B cell (primary cell): ENCODE measurements around the gene ATP10B. TPM values are rescaled to one million over a fixed set of nuclear protein-coding genes. Genes with fewer than 3 reads are reported as not detected.

Experiments used
- ATAC-seq: fragments of 200-7000 bp; cut with Tn5 transposase; one replicate; pipeline ENCODE4 v1.10.0; 2021; ENCODE audit warnings: low read depth, mild to moderate bottlenecking, moderate number of reproducible peaks, moderate library complexity
- CTCF ChIA-PET: fragments of 350-600 bp; sonication (Branson Sonifier 250); formaldehyde crosslinking; loops from one replicate; lab custom pipeline; 2021; ENCODE audit warnings: antibody characterized with exemption, inconsistent platforms; lab: Charles Lee
- POLR2A ChIA-PET: fragments of 350-600 bp; sonication (Branson Sonifier 250); formaldehyde crosslinking; loops from one replicate; lab custom pipeline; 2021; ENCODE audit warnings: antibody characterized with exemption; lab: Charles Lee
- DNase-seq: peaks from one replicate; pipeline ENCODE4 v3.0.0; 2013
- H2AFZ ChIP-seq: 2 replicates; pipeline ENCODE4 v1.6.1; 2012; ENCODE audit warnings: mild to moderate bottlenecking, low read depth, low read length; ENCODE audit not compliant: insufficient read depth, poor library complexity, severe bottlenecking
- H3K27ac ChIP-seq, 2 donors: 1 replicate in 1 of 2; 2 replicates in 1 of 2; pipeline ENCODE4 v1.5.1; 2012 to 2013; ENCODE audit warnings: low read length in 2 of 2, mild to moderate bottlenecking in 2 of 2, moderate library complexity in 1 of 2
- H3K27me3 ChIP-seq, 4 experiments: fragments of 200-600 bp in 1 of 4; sonication (generic) in 1 of 4; replicated peaks in 1 of 4; 1 replicate in 2 of 4; 2 replicates in 2 of 4; pipeline versions ENCODE4 v1.6.1 to v1.7.0; 2013 to 2016; ENCODE audit warnings: low read length in 3 of 4, mild to moderate bottlenecking in 2 of 4, mixed read lengths in 1 of 4, moderate library complexity in 1 of 4; ENCODE audit not compliant: insufficient read depth in 4 of 4, control insufficient read depth in 3 of 4; ENCODE audit errors: control extremely low read depth in 1 of 4
- H3K36me3 ChIP-seq, 2 experiments: replicated peaks in 1 of 2; 1 replicate in 1 of 2; 2 replicates in 1 of 2; pipeline versions ENCODE4 v1.6.1 to v1.7.1; 2013; ENCODE audit warnings: low read length in 1 of 2; ENCODE audit not compliant: insufficient read depth in 2 of 2, control insufficient read depth in 1 of 2; ENCODE audit errors: control extremely low read depth in 1 of 2, extremely low read depth in 1 of 2
- H3K4me1 ChIP-seq, 2 donors: fragments of 200-600 bp in 1 of 2; sonication (generic) in 1 of 2; 1 replicate in 1 of 2; 2 replicates in 1 of 2; pipeline versions ENCODE4 v1.5.1 to v1.6.1; 2013 to 2017; ENCODE audit warnings: low read length in 2 of 2; ENCODE audit not compliant: control insufficient read depth in 2 of 2, insufficient read depth in 2 of 2
- H3K4me2 ChIP-seq: replicated peaks from 2 replicates; pipeline ENCODE3; 2012; ENCODE audit warnings: mild to moderate bottlenecking, low read depth, low read length; ENCODE audit not compliant: poor library complexity, severe bottlenecking
- H3K4me3 ChIP-seq, 5 experiments: fragments of 200-600 bp in 1 of 5; sonication (generic) in 1 of 5; 1 replicate in 3 of 5; 2 replicates in 2 of 5; pipeline versions ENCODE4 v1.5.1 to v1.7.0; 2011 to 2016; ENCODE audit warnings: low read length in 4 of 5, mild to moderate bottlenecking in 4 of 5, low read depth in 2 of 5, control low read depth in 1 of 5, moderate library complexity in 1 of 5; ENCODE audit not compliant: insufficient read depth in 1 of 5; ENCODE audit errors: control extremely low read depth in 1 of 5, extremely low read depth in 1 of 5
- H3K79me2 ChIP-seq: fragments of 200-600 bp; sonication (generic); one replicate; pipeline ENCODE4 v1.6.0; 2016; ENCODE audit warnings: low read length; ENCODE audit not compliant: control insufficient read depth, insufficient read depth
- H3K9ac ChIP-seq: fragments of 200-600 bp; sonication (generic); 2 replicates; pipeline ENCODE4 v1.6.1; 2017; ENCODE audit warnings: mild to moderate bottlenecking, low read length, moderate library complexity
- H3K9me3 ChIP-seq, 3 donors: one replicate each; pipeline versions ENCODE4 v1.6.1 to v1.7.1; 2013; ENCODE audit warnings: low read length in 2 of 3; ENCODE audit not compliant: control insufficient read depth in 2 of 3, insufficient read depth in 1 of 3; ENCODE audit errors: control extremely low read depth in 1 of 3
- H4K20me1 ChIP-seq: 2 replicates; pipeline ENCODE4 v1.6.0; 2012; ENCODE audit warnings: mild to moderate bottlenecking, low read length; ENCODE audit not compliant: insufficient read depth, control insufficient read depth, poor library complexity, severe bottlenecking
- H3K27ac Mint-ChIP-seq: one replicate; pipeline ENCODE4 v1.8.0; 2021; ENCODE audit warnings: mixed read lengths
- H3K27me3 Mint-ChIP-seq: one replicate; pipeline ENCODE4 v1.8.0; 2021; ENCODE audit warnings: mixed read lengths
- H3K4me1 Mint-ChIP-seq: one replicate; pipeline ENCODE4 v1.8.0; 2021; ENCODE audit warnings: mixed read lengths
- H3K4me3 Mint-ChIP-seq: one replicate; pipeline ENCODE4 v1.8.0; 2021; ENCODE audit warnings: mixed read lengths
- H3K9me3 Mint-ChIP-seq: one replicate; pipeline ENCODE4 v1.8.0; 2022; ENCODE audit warnings: mixed read lengths; ENCODE audit not compliant: insufficient read depth
- CTCF ChIP-seq: fragments of 200-600 bp; IDR thresholded peaks from one replicate; pipeline ENCODE4 v1.8.0; 2022; ENCODE audit warnings: antibody characterized with exemption, mild to moderate bottlenecking
- EZH2 ChIP-seq: IDR thresholded peaks from 2 replicates; pipeline ENCODE4 v1.6.1; 2012; ENCODE audit warnings: borderline replicate concordance, low read depth, mild to moderate bottlenecking, moderate library complexity, low read length; ENCODE audit not compliant: insufficient read depth, poor library complexity, severe bottlenecking
- WGBS: methylation state at CpG from one replicate; pipeline ENCODE4 v1.1.5; 2013; ENCODE audit warnings: missing lambda C conversion rate; ENCODE audit not compliant: insufficient coverage; 5-methylcytosine and 5-hydroxymethylcytosine counted together
- intact Hi-C: fragments of 100-400 bp; cut with micrococcal nuclease; formaldehyde crosslinking; loops from one replicate; pipeline ENCODE4 v1.10.0; 2022
- polyA plus RNA-seq: library from polyadenylated mRNA; depleted of rRNA; stranded (reverse); fragments of >200 nt; gene quantifications from 2 replicates; pipeline ENCODE4 v1.2.3, GENCODE V29; 2012
- total RNA-seq, 2 donors: library from RNA; stranded (reverse); fragments of 120-200 nt in 1 of 2; gene quantifications; 1 replicate in 1 of 2; 2 replicates in 1 of 2; pipeline versions ENCODE4 v1.2.3 to v1.2.4, GENCODE V29; 2013 to 2022

ATP10B gene
- total and polyA plus RNA-seq, 2 donors (not counting 1 experiment from before 2014, with no cell fraction given), result not detected

DNA sequence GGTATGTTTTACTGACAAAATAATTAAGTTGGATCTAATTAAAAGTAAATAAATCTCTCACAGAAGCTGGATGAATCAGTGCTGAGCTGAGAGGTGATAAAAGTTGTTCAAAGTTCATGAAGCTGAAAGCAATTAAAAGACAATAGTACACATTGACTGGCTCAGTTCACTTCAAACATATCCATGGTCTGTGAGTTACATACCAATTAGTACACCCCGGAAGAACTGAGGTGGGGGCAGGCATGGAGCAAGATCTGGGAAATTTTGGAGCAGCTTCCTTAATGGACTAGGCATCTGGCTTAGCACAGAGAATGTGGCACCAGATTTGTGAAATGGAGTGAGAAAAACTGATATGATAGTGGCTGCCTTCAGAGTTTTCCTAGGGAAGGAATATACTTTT is 152.7 kb downstream of the ATP10B start:
- Histone ChIP-seq H3K9me3 (no peaks in the 10 kb centered on the region), H3K27me3 (no peaks in the 10 kb centered on the region), H2AFZ (no peak overlapping the region), H3K36me3 (no peaks in the 10 kb centered on the region), H3K79me2 (no peaks in the 10 kb centered on the region), H4K20me1 (no peaks in the 10 kb centered on the region), H3K9ac (no peak overlapping the region), H3K4me3 (no peak overlapping the region), H3K4me1 (no peaks in the 10 kb centered on the region), H3K27ac (no peak overlapping the region), H3K4me2 (no peak overlapping the region)
- no peak overlapping the region for H3K27ac Mint-ChIP-seq
- H3K4me3 Mint-ChIP-seq, result no peak overlapping the region
- TF ChIP-seq EZH2 (no peak), CTCF (no peak)
- peaks cover 14% of the 10 kb centered on the region for H3K27me3 Mint-ChIP-seq
- no peaks in the 10 kb centered on the region for H3K9me3 Mint-ChIP-seq
- peaks cover 3% of the 10 kb centered on the region for H3K4me1 Mint-ChIP-seq
- ChIA-PET CTCF (no interaction called here), POLR2A (no interaction called here)
- no CpG with 5 or more reads among the region's 1 CpG for WGBS
- intact Hi-C loops, result no loop called here
- DNase-seq, result no peak
- ATAC-seq, result no peak

- intact Hi-C loops, result no loop called here
- H3K4me3 ChIP-seq, result no peak overlapping the region
- no peaks in the 10 kb centered on the region for H4K20me1 ChIP-seq
- H3K79me2 ChIP-seq, result no peaks in the 10 kb centered on the region
- no peaks in the 10 kb centered on the region for H3K9me3 ChIP-seq
- H3K27me3 ChIP-seq, result no peaks in the 10 kb centered on the region
- no peak overlapping the region for H3K27ac ChIP-seq
- H3K27me3 Mint-ChIP-seq, result peaks cover 14% of the 10 kb centered on the region
- no peaks in the 10 kb centered on the region for H3K4me1 Mint-ChIP-seq
- H3K4me3 Mint-ChIP-seq, result no peak overlapping the region
- DNase-seq, result no peak
- H3K4me2 ChIP-seq, result no peak overlapping the region
- no peak for ATAC-seq
- WGBS, result 80% methylated on average over 1 of the region's 3 CpGs
- no peak overlapping the region for H3K27ac Mint-ChIP-seq
- POLR2A ChIA-PET, result no interaction called here
- no peak overlapping the region for H3K9ac ChIP-seq
- H2AFZ ChIP-seq, result no peak overlapping the region
- CTCF ChIA-PET, result no interaction called here
- no peak for TF ChIP-seq EZH2
- no peak for TF ChIP-seq CTCF
- H3K36me3 ChIP-seq, result no peaks in the 10 kb centered on the region
- no peaks in the 10 kb centered on the region for H3K4me1 ChIP-seq
- H3K9me3 Mint-ChIP-seq, result no peaks in the 10 kb centered on the region
Measured at GRCh38 chr5:160697281-160697680, 154.7 kb downstream of the ATP10B start.
